Right lobe of liver (tissue), 6 donors: Measurements from ENCODE around the gene NRDC. TPM values are rescaled to one million over a fixed set of nuclear protein-coding genes. Genes with fewer than 3 reads are reported as not detected.

Source experiments
- ATAC-seq, 4 donors: fragments of 200-7000 bp; cut with Tn5 transposase; one replicate each; pipeline ENCODE4 v1.9.1; 2020; ENCODE audit warnings: mild to moderate bottlenecking in 4 of 4, moderate library complexity in 4 of 4
- DNase-seq, 3 donors: peaks; one replicate each; pipeline ENCODE4 v3.0.0-alpha.2; 2020
- H3K27ac ChIP-seq, 3 donors: fragments of 200-600 bp; one replicate each; pipeline ENCODE4 v1.8.0; 2022
- H3K27me3 ChIP-seq, 2 donors: fragments of 200-600 bp; one replicate each; pipeline ENCODE4 v1.8.0; 2022
- H3K36me3 ChIP-seq, 4 donors: fragments of 200-600 bp; sonication (generic) in 1 of 4; one replicate each; pipeline versions ENCODE4 v1.5.1 to v1.8.0; 2017 to 2022; ENCODE audit warnings: control low read depth in 1 of 4
- H3K4me1 ChIP-seq, 4 donors: fragments of 200-600 bp; sonication (generic) in 1 of 4; one replicate each; pipeline versions ENCODE4 v1.5.1 to v1.8.0; 2017 to 2022; ENCODE audit warnings: control low read depth in 1 of 4
- H3K4me3 ChIP-seq, 3 donors: fragments of 200-600 bp; one replicate each; pipeline ENCODE4 v1.8.0; 2022
- H3K9me3 ChIP-seq, 4 donors: fragments of 200-600 bp; sonication (generic) in 1 of 4; one replicate each; pipeline versions ENCODE4 v1.5.1 to v1.8.0; 2017 to 2022; ENCODE audit warnings: control low read depth in 1 of 4
- CTCF ChIP-seq, 4 donors: fragments of 200-600 bp in 3 of 4; fragments of 450-650 bp in 1 of 4; IDR thresholded peaks; one replicate each; pipeline versions ENCODE4 v1.5.1 to v1.8.0; 2016 to 2022; ENCODE audit warnings: antibody characterized with exemption in 4 of 4, mild to moderate bottlenecking in 2 of 4
- POLR2A ChIP-seq: fragments of 450-650 bp; IDR thresholded peaks from one replicate; pipeline ENCODE4 v1.6.1; 2017; ENCODE audit warnings: antibody characterized with exemption, mild to moderate bottlenecking
- WGBS: methylation state at CpG from one replicate; pipeline ENCODE4 v1.1.6; 2018; ENCODE audit warnings: low coverage, low lambda C conversion rate; ENCODE audit not compliant: insufficient coverage; ENCODE audit errors: missing lambda C conversion rate; 5-methylcytosine and 5-hydroxymethylcytosine counted together
- intact Hi-C, 2 donors: fragments of 100-400 bp; cut with DNase I; formaldehyde crosslinking; loops; one replicate each; pipeline versions ENCODE4 v1.11.2 to v1.14.1; 2022
- total RNA-seq, 6 experiments: library from RNA; depleted of rRNA in 2 of 6; stranded (reverse); fragments of >200 nt in 2 of 6; fragmentation: NEBNext Ultra II Directional in 3 of 6; extraction: Animal tissue kit (Norgen Biotek cat#: 25700) in 3 of 6; gene quantifications; one replicate each; pipeline versions ENCODE4 v1.1.0 to v1.2.4, GENCODE V29; 2016 to 2023
- donor health status: DM: no; HTN: yes; CAD: no.
- donor health status: DM: no; HTN: no; CAD: no.
- donor health status: DM: no; HTN: no; CAD: no.
- donor health status: DM: no; HTN: yes; CAD: no.
- donor health status: DM: no; HTN: yes; CAD: no.

The NRDC gene
- total RNA-seq, 6 experiments from 2014 or later, result 57.9 to 88.0 (median 84.4) TPM

DNA sequence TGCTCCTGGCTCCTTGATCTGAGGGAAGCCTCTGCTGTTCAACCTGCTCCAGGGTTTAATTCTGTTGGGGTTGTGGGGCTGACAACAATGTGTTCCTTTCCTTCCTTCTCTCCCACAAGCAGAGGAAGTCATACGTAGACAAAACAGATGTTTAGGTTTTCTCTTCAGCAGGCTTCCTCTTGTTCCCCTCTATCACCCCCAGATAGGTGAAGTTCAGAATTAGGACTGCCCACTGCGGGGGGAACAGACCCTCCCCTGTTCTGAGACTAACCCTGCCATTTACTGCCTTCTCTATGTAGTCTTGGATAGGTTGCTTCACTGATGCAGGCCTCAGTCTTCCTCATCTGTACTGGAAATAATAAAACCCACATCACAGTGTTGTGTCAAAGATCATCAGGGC, 30.0 kb upstream of the NRDC start:
- no peak for DNase-seq
- ATAC-seq, result no peak
- 60% methylated on average over 2 of the region's 2 CpGs for WGBS
- no peak for TF ChIP-seq POLR2A
- TF ChIP-seq CTCF (IDR thresholded peaks at IDR 0.05), result no peak
- Histone ChIP-seq H3K27ac (no peak overlapping the region), H3K36me3 (no peaks in the 10 kb centered on the region), H3K4me3 (no peak overlapping the region), H3K4me1 (no peaks in the 10 kb centered on the region), H3K9me3 (no peaks in the 10 kb centered on the region), H3K27me3 (no peaks in the 10 kb centered on the region)
- intact Hi-C loops, result loop anchor here in 1 of 2 donors (10.0 kb wide), 1 partner anchor 86 kb away; the partner anchor contains the start of gene RAB3B

GRCh38 chr1:51907079-51907702, 28.7 kb upstream of the NRDC start:
- WGBS, result 65% methylated on average over 4 of the region's 4 CpGs

DNA sequence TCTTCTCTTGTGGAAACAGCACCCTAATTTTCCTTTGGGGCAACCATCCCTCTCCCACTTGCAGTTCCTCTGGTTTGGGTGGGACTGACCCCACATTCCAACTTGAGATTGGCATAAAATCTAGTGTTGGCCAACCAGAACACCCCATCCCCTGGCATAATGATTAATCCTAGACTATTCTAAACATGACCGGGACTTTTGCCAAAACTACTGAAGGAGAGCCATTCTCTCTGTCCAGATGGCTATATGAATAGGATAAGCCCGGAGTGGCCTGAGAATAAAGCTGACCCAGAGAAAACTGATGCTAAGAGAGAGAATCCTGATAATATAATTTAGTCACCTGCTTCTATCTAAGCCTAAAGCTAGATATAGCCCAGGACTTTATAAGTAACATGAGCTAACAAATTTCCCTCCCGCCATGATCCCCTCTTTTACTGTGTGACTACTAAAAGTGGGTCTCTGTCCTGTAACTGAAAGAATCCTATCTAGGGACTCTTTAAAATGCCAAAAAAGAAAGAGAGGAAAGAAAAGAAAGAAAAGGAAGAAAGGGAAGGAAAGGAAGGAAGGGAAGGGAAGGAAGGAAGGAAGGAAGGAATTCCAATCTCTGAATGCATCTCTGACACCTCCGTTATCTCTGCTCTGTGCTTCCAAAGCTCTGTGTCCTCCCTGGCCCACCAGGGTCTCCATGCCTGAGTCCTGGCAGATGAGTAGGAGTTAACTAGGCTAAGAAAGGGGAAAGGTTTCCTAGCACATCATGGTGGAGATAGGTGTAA, 28.0 kb upstream of the NRDC start:
- H3K36me3 ChIP-seq, result no peaks in the 10 kb centered on the region
- no peaks in the 10 kb centered on the region for H3K9me3 ChIP-seq
- H3K27me3 ChIP-seq, result no peaks in the 10 kb centered on the region
- no peak overlapping the region for H3K27ac ChIP-seq
- DNase-seq (no peak), ATAC-seq (no peak)
- TF ChIP-seq POLR2A (no peak), CTCF (IDR thresholded peaks at IDR 0.05) (no peak)
- no peaks in the 10 kb centered on the region for H3K4me1 ChIP-seq
- intact Hi-C loops, result loop anchor here in 1 of 2 donors (10.0 kb wide), 1 partner anchor 88 kb away; the partner anchor contains the start of gene RAB3B
- no peak overlapping the region for H3K4me3 ChIP-seq
- WGBS, result 64% methylated on average over 4 of the region's 4 CpGs

More at GRCh38 chr1:51907079-51907702, 28.7 kb upstream of the NRDC start:
- no peak for ATAC-seq
- no peaks in the 10 kb centered on the region for H3K36me3 ChIP-seq
- H3K9me3 ChIP-seq, result no peaks in the 10 kb centered on the region
- no peaks in the 10 kb centered on the region for H3K27me3 ChIP-seq
- H3K4me3 ChIP-seq, result no peak overlapping the region
- no peak for DNase-seq
- intact Hi-C loops, result loop anchor here in 1 of 2 donors (10.0 kb wide), 1 partner anchor 88 kb away; the partner anchor contains the start of gene RAB3B
- no peak overlapping the region for H3K27ac ChIP-seq
- no peaks in the 10 kb centered on the region for H3K4me1 ChIP-seq
- TF ChIP-seq CTCF (IDR thresholded peaks at IDR 0.05) (no peak), POLR2A (no peak)

- Histone ChIP-seq H3K27ac (no peak overlapping the region), H3K4me3 (no peak overlapping the region), H3K4me1 (no peaks in the 10 kb centered on the region), H3K9me3 (no peaks in the 10 kb centered on the region), H3K27me3 (no peaks in the 10 kb centered on the region), H3K36me3 (no peaks in the 10 kb centered on the region)
- ATAC-seq (no peak), DNase-seq (no peak)
- no peak for TF ChIP-seq CTCF (IDR thresholded peaks at IDR 0.05)
- no peak for TF ChIP-seq POLR2A
- intact Hi-C loops, result loop anchor here in 1 of 2 donors (10.0 kb wide), 1 partner anchor 92 kb away; the partner anchor contains the start of gene RAB3B
- 64% methylated on average over 5 of the region's 5 CpGs for WGBS
These were observed 23.9 kb upstream of the NRDC start for GRCh38 chr1:51902456-51902855.
